GM19467 (cell line): ENCODE results near the gene HIRA.

Source experiments
- ATAC-seq: cut with Tn5 transposase; IDR thresholded peaks from one replicate; pipeline ENCODE4 v1.9.1; 2021; ENCODE audit warnings: mild to moderate bottlenecking, moderate library complexity; ENCODE audit not compliant: unreplicated experiment

The HIRA gene, protein sequence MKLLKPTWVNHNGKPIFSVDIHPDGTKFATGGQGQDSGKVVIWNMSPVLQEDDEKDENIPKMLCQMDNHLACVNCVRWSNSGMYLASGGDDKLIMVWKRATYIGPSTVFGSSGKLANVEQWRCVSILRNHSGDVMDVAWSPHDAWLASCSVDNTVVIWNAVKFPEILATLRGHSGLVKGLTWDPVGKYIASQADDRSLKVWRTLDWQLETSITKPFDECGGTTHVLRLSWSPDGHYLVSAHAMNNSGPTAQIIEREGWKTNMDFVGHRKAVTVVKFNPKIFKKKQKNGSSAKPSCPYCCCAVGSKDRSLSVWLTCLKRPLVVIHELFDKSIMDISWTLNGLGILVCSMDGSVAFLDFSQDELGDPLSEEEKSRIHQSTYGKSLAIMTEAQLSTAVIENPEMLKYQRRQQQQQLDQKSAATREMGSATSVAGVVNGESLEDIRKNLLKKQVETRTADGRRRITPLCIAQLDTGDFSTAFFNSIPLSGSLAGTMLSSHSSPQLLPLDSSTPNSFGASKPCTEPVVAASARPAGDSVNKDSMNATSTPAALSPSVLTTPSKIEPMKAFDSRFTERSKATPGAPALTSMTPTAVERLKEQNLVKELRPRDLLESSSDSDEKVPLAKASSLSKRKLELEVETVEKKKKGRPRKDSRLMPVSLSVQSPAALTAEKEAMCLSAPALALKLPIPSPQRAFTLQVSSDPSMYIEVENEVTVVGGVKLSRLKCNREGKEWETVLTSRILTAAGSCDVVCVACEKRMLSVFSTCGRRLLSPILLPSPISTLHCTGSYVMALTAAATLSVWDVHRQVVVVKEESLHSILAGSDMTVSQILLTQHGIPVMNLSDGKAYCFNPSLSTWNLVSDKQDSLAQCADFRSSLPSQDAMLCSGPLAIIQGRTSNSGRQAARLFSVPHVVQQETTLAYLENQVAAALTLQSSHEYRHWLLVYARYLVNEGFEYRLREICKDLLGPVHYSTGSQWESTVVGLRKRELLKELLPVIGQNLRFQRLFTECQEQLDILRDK

DNA sequence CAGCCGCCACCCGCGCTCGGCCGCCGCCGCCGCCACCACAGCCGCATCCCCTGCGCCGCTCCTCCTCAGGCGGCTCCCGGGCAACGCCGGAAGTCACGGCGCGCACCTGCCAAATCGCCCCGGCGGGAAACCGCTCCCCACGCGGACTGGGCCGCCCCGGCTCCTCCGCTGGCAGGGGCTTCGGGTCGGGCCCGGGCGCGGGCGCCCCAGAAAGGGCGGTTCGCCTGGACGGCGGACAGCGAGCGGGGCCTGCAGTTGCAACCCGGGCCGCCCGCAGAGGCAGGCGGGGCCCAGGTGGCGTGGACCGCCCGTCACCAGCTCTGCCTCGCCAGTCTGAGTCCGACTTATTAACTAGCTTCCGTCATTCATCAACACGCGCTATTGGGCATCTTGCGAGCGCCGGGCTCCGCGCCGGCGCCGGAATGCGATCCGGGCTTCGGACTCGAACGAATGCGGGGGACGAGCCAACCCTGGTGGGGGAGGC, at the start of gene HIRA:
HIRA (minus strand) TSS at position 85 of the 484 bp plus-strand sequence. CDS start 257 bp downstream, outside the sequence.
- peak; percentile 38 for ATAC-seq

DNA sequence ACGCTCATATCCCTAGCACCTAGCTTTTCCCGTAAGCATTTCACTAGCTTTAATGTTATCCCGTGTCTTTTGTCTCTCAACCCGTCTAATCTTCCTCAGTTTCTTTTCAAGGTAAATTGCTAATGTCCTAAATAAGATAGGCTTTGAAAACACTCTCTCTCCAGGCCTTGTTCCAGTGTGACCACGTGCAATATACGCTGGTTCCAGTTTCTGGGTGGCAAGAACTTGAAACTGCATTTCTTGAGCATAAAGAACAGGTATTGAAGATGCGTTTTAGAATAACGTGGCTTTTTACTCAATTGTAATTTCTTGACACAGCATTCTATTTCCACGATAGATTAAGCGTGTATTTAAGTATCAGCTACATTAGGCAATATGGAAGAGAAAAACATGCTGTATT, 49.3 kb upstream of the HIRA start:
- no peak for ATAC-seq

DNA sequence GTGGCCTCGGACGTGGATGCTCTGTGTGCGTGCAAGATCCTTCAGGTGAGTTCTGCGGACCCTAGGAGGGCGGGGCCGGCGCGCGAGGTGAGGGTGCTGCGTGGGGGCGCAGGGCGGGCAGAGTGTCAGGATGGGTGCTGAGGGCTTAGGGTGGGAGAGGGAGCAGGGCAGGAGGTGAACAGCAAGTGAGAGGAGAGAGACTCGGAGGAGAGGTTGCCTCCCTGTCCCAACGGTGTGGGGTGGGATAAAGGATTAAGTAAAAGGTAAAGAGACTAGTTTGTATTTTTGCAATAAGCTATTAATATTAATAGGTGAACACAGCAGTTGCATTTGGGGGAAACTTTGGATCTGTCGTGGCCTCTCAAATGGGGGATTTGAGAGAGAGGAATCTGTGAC, 48.6 kb upstream of the HIRA start:
- ATAC-seq, result no peak

DNA sequence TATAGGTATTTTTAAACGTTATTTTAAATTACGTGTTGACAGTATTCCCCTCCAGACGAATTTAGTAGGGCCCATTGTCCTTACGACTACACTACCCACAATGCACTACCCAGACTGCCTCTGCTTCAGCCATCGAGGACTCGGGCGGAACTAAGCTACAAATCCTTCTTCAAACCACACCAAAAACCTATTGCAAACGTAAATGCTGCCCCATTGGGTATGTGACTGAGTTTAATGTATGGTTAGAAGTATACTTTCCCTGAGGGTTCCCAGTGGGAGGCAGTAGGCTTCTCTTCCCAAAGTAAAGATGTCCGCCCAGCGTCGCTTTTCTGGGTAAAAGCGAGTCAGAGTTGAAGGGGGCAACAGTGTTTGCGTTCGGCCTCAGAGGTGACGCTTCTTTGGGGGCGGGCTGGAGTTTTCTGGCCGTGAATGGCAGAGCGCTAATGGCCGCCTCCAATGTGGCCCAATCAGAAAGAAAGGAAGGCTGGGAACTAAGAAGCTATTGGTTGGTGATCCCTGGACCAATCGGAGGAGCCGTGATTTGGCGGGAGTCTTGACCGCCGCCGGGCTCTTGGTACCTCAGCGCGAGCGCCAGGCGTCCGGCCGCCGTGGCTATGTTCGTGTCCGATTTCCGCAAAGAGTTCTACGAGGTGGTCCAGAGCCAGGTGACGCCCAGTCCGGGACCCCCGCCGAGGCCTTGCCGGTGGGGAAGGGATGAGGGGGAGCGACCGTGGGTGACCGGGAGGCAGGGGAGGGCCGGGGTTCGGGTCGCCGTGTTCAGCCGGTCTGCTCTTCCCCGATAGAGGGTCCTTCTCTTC, 48.0 kb upstream of the HIRA start, which contains the start of gene CDC45:
CDC45 (plus strand) TSS at position 566 of the 818 bp plus-strand sequence; CDS start at position 615, 49 bp downstream.
- ATAC-seq, result peak; percentile 79

DNA sequence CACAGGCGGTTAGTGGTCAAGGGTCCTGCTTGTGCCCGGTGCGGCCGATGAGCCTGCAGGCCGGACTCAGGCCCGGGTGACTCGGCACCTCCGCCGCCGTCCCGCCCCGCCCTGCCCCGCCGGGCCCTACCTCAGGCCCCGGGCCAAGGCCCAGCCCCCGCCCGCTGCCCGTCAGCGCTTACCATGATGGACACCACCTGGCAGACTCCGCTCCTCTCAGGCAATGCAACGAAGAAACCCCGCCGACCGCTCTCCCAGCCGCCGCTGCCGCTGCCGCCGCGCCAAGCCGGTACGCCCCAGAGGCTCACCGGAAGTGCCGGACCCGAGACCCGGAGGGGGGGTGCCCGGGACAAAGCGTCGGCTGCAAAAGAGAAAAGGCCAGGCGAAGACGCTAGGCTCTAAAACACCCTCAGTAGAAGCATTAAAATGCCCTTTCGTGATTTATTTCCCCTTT, 47.4 kb upstream of the HIRA start, which contains the start of gene UFD1:
UFD1 (minus strand) TSS at position 293 of the 454 bp plus-strand sequence; CDS start at position 185, 108 bp downstream.
- ATAC-seq, result peak; percentile 42

DNA sequence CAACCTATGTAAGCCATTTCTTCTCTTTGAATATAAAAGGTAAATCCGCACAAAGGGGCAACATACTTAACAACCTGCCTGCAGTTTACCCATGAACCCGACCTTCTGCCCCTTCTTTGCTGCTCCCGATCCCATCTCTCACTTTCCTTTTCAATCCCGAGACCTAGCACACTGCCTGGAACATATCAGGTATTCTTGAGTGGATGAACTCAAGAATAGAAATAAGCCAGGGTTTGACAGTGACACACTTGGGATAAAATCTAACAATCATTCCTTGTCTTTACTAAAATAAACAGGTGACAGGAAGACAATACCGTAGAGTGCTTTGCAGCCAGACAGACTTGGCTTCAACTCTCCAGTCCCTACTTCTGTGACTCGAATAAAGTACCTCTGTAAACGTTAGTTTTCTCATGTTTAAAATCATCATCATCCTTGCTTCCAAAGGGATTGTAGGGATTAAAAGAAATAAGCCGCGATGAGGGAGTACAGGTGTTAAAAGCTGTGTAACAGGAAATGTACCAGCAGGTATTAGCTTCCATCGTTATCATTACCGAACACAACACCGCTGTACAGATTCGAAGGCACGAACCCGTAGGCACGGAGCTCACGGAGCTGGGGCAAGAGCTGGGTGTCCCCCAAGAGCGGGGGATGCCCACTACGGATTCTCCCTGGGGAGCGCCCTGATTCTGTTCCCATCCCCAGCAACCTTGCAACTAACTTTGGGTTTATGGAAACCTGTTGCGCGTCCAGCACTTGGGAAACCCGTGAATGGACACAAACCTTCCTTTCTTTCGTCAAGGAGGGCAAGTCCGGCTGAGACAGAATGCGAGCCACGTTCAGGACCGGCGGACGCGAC, 46.7 kb upstream of the HIRA start:
- ATAC-seq, result no peak

DNA sequence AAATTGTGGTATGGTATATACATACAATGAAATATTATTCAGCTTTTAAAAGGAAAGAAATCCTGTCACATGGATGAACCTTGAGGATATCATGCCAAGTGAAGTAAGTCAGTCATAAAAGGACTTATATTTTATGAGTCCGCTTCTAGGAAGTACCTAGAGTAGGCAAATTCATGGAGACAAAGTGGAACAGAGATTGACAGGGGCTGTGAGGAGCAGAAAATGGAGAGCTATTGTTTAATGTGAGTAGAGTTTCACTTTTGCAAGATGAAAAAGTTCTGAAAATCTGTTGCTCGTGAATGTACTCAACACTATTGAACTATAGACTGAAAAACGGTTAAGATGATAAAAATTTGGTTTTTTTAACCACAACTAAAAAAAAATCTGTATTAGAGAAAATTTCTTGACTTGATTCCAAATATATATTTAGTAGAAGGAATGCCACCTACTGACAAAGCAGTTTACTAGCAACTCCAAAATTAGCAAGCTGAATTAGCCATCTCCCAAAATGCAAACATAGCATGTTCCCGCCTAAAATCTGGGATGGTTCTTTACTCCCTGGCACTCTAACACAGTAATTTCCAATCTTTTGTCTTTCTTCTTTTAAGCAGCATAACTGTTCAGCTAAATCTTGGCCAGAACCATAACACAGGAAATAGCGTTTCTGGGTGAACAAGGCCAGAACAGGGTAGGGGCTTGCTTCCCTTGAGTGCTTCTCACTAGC, 46.0 kb upstream of the HIRA start:
- ATAC-seq, result no peak

DNA sequence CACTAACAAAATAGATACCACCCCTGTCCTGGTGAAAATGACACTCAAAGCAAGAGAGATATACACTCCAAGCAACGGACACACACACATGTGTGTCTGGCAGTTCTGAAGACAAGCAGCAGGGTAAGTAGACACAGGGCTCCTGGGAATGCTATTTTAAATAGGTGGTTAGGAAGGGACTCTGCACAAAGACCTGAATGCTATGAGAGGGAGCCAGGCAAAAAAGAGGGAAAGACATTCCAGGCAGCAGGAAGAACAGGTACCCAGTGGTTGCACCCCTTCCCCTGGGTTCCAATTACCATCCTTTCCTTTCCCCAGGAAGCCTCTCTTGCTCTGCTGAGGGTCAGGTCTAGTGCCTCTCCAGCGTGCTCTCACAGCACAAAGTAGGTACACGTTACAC, 44.5 kb upstream of the HIRA start:
- no peak for ATAC-seq

DNA sequence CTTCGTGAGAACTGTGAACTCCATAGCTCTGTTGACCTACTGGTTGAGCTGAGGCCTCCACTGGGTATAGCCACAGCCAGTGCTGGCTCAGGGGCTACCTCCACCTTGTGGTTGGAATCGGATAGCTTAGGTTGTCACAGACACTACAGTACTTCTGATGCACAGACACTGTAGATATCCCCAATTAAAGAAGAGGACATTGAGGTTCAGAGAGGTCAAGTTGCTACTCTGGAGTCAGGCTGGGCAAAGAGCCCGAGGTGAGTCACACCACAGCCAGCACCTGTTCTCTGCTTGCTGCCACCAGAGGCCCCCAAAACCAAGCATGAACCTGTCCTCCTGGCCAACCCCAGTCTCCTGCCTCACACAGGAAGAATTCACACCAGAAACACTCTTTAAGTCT, 42.0 kb upstream of the HIRA start:
- no peak for ATAC-seq

DNA sequence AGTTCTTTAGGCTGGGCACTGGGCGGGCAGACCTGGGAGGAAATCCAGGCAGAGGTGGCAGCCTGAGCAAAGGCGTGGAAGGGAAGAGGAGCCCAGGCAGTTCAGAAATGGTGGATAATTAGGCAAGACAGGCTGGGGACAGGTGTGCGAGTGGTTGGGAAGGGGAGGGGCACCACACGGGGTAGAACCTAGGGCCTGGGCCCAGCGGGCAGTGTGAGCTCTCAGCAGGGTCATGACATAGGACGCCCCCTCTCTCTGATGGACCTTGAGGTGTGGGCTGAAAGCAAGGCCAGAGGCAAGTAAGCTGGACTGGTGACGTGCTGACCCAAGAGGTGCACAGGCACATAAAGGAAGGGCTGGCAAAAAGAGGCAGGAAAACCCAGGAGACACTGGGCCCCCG, 40.7 kb upstream of the HIRA start:
- ATAC-seq, result no peak

DNA sequence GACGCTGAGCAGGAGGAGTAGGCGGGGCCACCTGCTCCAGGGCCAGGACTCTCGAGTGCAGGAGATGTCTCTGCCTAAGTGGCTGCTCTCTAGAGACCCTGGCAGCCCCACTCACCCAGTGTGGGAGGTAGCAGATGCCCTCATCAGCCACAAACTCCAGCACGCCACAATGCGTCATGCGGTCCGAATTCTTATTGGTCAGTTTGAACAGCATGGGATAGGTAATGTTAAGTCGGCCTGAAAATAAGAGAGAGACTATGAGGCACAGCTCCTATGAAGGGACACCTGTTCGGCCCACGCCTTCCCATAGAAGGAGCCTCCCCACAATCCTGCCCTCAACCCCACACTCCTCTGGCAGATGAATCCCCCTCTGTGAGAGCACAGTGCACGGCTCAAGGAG, 40.0 kb upstream of the HIRA start:
- ATAC-seq, result no peak

DNA sequence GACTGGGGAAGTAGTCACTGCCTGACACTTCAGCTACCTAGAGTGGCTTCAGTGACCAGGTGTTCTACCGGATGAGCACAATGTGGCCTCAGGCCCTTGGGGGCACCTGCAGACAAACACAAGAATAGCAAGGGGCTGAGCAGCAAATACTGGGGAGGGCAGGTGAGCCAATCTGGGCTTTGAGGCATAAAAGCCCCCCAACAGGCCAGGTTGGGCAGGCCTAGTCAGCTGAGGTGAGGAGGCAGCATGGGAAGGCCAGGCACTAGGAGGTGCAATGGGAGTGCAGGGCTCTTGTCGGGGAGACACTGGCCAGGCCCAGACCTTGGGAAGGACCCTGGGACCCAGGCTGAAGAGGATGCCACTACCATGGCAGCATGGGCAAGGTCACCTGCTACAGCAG, 38.5 kb upstream of the HIRA start:
- no peak for ATAC-seq

DNA sequence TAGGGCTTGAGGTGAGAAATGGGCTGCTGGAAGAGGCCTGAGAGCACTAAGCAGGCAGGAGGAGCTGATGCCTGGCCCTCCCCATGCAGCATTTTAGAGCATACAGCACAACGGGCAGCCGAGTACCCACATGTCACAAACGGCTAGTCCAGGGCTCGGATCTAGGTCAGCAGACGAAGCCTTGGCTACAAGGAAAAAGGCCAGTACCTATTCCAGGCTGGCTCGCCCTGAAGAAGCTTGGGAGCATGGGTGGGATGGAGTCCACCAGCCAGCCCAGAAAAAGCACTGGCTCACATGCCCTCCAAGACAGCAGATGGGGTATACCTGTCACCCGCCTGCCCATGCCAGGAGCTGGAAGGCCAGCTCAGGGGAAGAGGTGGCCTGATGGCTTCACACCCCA, 37.9 kb upstream of the HIRA start:
- ATAC-seq, result no peak

DNA sequence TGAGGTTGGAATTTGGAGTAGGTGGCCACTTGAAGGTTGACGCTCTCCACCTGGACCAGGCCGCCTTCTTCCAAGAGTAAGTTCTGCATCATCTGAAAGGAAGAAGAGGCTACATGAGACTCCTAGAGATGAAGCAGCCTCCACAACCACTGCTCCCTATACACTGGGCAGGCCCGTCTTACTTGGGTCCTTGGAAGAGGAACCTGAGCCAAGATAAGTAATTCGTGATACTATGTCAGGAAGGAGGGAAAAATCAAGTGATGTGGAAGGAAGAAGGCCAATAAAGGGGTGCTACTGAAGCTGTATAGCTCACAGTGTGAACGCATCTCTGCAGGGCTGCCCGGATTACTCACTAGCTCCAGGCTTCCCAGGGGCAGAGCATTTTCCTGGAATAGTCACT, 36.4 kb upstream of the HIRA start:
- ATAC-seq, result no peak

DNA sequence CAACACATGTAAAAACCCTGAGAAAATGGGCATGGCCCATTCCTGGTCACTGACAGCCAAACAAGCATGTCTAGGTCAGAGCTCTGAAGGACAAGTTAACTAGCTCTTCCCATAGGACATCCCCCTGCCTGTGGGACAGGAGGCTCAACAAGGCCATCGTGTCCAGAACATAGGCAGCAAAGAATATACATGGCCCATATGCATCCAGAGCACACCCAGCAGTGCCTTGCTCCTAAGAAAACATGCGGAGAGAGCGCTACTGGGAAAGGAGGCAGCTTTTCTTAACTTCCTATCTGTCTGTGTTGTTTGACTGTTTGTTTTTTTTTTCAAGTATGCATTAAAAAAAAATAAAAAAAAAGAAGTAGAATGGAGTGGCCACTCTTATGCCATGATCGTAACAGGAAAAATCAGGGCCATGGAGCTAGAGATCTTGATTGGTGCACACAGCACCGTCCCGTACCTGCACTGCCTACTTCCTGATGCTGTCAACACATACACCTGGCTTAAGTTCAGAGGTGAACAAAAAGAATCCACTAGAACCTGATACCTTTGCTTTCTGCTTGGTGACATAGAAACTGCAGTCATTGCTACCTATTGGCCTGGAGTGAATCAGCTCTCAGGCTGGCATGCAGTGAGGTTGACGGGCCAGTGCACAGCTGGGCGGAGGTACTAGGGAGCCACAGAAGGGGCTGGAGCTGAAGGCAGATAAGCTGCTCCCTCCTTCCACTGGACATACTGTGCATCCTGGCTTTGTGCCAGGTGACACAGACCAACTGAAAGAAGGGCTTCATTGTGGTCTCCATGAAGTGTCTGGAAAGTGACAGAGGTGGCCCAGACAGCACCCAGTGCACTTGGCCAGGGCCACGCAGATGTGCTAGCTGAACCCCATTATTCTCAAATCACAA, 35.6 kb upstream of the HIRA start:
- ATAC-seq, result no peak

DNA sequence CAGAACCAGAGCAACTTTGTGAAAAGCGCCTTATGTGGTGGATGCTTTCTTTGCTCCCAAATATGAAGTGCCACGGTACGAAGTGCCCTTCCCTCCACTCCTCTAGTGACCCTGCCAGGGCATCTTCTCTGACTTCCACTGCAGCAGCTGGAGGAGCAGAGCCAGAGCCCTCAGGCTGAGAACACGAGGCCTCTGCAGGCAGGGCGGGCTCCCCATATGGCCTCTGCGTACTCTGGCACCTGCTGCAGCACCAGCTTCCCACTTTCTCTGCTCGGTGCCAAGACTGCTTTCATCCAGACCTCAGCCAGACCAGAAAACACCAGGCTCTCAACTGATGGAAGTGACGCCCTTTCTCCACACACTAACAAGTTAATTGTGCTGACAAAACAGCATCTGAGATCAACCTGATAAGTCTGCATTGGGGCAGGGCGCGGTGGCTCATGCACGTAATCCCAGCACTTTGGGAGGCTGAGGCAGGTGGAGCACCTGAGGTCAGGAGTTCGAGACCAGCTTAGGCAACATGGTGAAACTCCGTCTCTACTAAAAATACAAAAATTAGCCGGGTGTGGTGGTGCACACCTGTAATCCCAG, 34.7 kb upstream of the HIRA start:
- no peak for ATAC-seq

DNA sequence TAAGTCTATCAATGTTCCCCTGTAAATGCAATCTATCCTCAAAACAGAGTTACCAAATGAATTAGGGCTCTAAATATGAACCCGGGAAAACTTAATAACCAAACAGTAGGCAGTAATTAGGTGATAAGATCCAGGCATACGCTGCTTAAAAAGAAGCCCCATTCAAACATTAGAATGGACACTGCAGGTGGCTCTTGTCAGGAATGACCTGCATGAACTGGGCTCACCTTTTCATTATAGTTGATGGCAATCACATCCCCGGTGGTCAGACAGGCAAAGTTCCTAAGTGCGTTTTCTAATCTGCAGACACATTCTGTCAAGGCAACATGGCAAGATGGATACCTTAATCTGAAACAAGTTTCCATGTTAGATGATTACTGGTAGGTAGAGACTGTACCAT, 33.4 kb upstream of the HIRA start:
- ATAC-seq, result no peak
